Suprapubic skin (tissue), 3 donors: ENCODE measurements around the gene YWHAQ.

Source experiments
- CTCF ChIP-seq, 2 donors: fragments of 200-600 bp in 1 of 2; fragments of 450-650 bp in 1 of 2; sonication (generic) in 1 of 2; IDR thresholded peaks; one replicate each; pipeline ENCODE4 v1.5.1; 2016 to 2019; ENCODE audit warnings: antibody characterized with exemption in 2 of 2, mild to moderate bottlenecking in 1 of 2, moderate library complexity in 1 of 2
- EP300 ChIP-seq: sonication (generic); formaldehyde crosslinking; IDR thresholded peaks from one replicate; pipeline ENCODE4 v1.6.1; 2017; ENCODE audit warnings: antibody characterized with exemption

- no peak for TF ChIP-seq CTCF (IDR thresholded peaks at IDR 0.05)
- no peak for TF ChIP-seq EP300
Observed at GRCh38 chr2:9552219-9553178, 78.3 kb downstream of the YWHAQ start.
